NCI-H2107 (cell line): ENCODE results near the gene CASZ1.

Experiments used
- DNase-seq: peaks from one replicate; lab custom pipeline; 2025; lab: John Stamatoyannopoulos, UW

CASZ1 gene

GRCh38 chr1:10753299-10753698 lies 43.1 kb downstream of the CASZ1 start:
- no peak for DNase-seq

- DNase-seq: no peak
Measured at GRCh38 chr1:10751561-10752085, 44.8 kb downstream of the CASZ1 start.

GRCh38 chr1:10751160-10751559 lies 45.3 kb downstream of the CASZ1 start:
- DNase-seq: no peak

- no peak for DNase-seq
Measured at GRCh38 chr1:10745886-10746455, 50.5 kb downstream of the CASZ1 start.

GRCh38 chr1:10745383-10745782 lies 51.1 kb downstream of the CASZ1 start:
- no peak for DNase-seq

- DNase-seq: no peak
Measured at GRCh38 chr1:10744654-10745238, 51.7 kb downstream of the CASZ1 start.

- no peak for DNase-seq
Measured at GRCh38 chr1:10744029-10744428, 52.4 kb downstream of the CASZ1 start.

- no peak for DNase-seq
Measured at GRCh38 chr1:10741696-10742095, 54.8 kb downstream of the CASZ1 start.

- no peak for DNase-seq
Measured at GRCh38 chr1:10740123-10740522, 56.3 kb downstream of the CASZ1 start.

- no peak for DNase-seq
Measured at GRCh38 chr1:10739589-10739988, 56.9 kb downstream of the CASZ1 start.

GRCh38 chr1:10738061-10739058 lies 58.1 kb downstream of the CASZ1 start:
- DNase-seq: no peak

GRCh38 chr1:10737651-10738050 lies 58.8 kb downstream of the CASZ1 start:
- DNase-seq: no peak

- DNase-seq: peak; percentile 18
Measured at GRCh38 chr1:10736634-10737586, 59.5 kb downstream of the CASZ1 start.

GRCh38 chr1:10735563-10736305 lies 60.7 kb downstream of the CASZ1 start:
- no peak for DNase-seq

GRCh38 chr1:10734962-10735544 lies 61.4 kb downstream of the CASZ1 start:
- peak; percentile 21 for DNase-seq

GRCh38 chr1:10734375-10734774 lies 62.1 kb downstream of the CASZ1 start:
- no peak for DNase-seq

- DNase-seq: no peak
Measured at GRCh38 chr1:10733474-10734366, 62.7 kb downstream of the CASZ1 start.

- DNase-seq: no peak
Measured at GRCh38 chr1:10730985-10731384, 65.5 kb downstream of the CASZ1 start.
